K562 (cell line): ENCODE measurements around the gene CREB3L1. TPM values are rescaled to one million over a fixed set of nuclear protein-coding genes. Genes with fewer than 3 reads are reported as not detected.
A peak's percentile ranks its signal among the peaks of the same experiment; 100 is the strongest.

Experiments used
- ATAC-seq: fragments of 200-7000 bp; cut with Tn5 transposase; 3 replicates; pipeline ENCODE4 v1.9.1; 2020; ENCODE audit warnings: moderate library complexity
- BruUV-seq: library from RNA; stranded (reverse); fragments of 400-500 nt; replicated peaks from 2 replicates; lab custom pipeline; 2021; lab: Mats Ljungman, UMichigan
- CTCF ChIA-PET: fragments of 300-600 bp; formaldehyde crosslinking; extraction: SDS; loops from one replicate; lab custom pipeline; 2021; ENCODE audit warnings: low intra/inter-chr PET ratio; lab: Yijun Ruan, JAX
- POLR2A ChIA-PET: fragments of 300-600, 350-650 bp; sonication (Branson Sonifier 250); formaldehyde crosslinking; extraction: SDS; loops from one replicate; lab custom pipeline; 2021; ENCODE audit warnings: antibody characterized with exemption, inconsistent platforms; lab: Yijun Ruan, JAX
- DNase-seq, 4 experiments: peaks; one replicate each; pipeline versions ENCODE4 v3.0.0 to v3.0.0-alpha.2; 2011 to 2018; ENCODE audit warnings: low spot score in 3 of 4, mixed read lengths in 3 of 4; ENCODE audit errors: extremely low read depth in 1 of 4
- FAIRE-seq: peaks from 2 replicates; lab custom pipeline; 2011; peaks lifted over from hg19 to GRCh38; lab: Jason Lieb, UNC
- H2AFZ ChIP-seq: 2 replicates; pipeline ENCODE4 v1.6.0; 2011; ENCODE audit warnings: low read depth, low read length, control low read depth, inconsistent platforms
- H3K27ac ChIP-seq: fragments of 200-600 bp; 3 replicates; pipeline ENCODE4 v1.8.0; 2011; ENCODE audit warnings: low read depth, mild to moderate bottlenecking, control low read depth, inconsistent platforms, low read length, moderate library complexity, mixed read lengths; ENCODE audit errors: extremely low read depth
- H3K27me3 ChIP-seq, 2 experiments: fragments of 300-600 bp in 1 of 2; 2 replicates in 1 of 2; 3 replicates in 1 of 2; pipeline versions ENCODE4 v1.6.0 to v1.8.0; 2011; ENCODE audit warnings: inconsistent platforms in 2 of 2, low read length in 2 of 2, mild to moderate bottlenecking in 1 of 2, mixed read lengths in 1 of 2, moderate library complexity in 1 of 2; ENCODE audit not compliant: control insufficient read depth in 2 of 2, insufficient read depth in 2 of 2
- H3K36me3 ChIP-seq: fragments of 300-600 bp; 3 replicates; pipeline ENCODE4 v1.8.0; 2011; ENCODE audit warnings: mild to moderate bottlenecking, low read length, inconsistent platforms; ENCODE audit not compliant: control insufficient read depth, insufficient read depth
- H3K4me1 ChIP-seq, 2 experiments: fragments of 200-600 bp in 1 of 2; replicated peaks in 1 of 2; 2 replicates in 1 of 2; 3 replicates in 1 of 2; pipeline versions ENCODE4 v1.5.1 to v1.8.0; 2011; ENCODE audit warnings: inconsistent platforms in 2 of 2, low read length in 2 of 2, mild to moderate bottlenecking in 1 of 2, mixed read lengths in 1 of 2, moderate library complexity in 1 of 2; ENCODE audit not compliant: control insufficient read depth in 2 of 2, insufficient read depth in 2 of 2
- H3K4me2 ChIP-seq: 2 replicates; pipeline ENCODE4 v1.6.1; 2011; ENCODE audit warnings: low read length, control low read depth, inconsistent platforms, mixed read lengths; ENCODE audit not compliant: insufficient read depth
- H3K4me3 ChIP-seq: fragments of 200-600 bp; sonication (generic), shearing (Covaris generic); 2 replicates; pipeline ENCODE4 v1.5.1; 2016; ENCODE audit warnings: control low read depth, inconsistent platforms
- H3K79me2 ChIP-seq: fragments of 200-600 bp; 3 replicates; pipeline ENCODE4 v1.8.0; 2011; ENCODE audit warnings: low read length, inconsistent platforms; ENCODE audit not compliant: control insufficient read depth, insufficient read depth
- H3K9ac ChIP-seq, 2 experiments: 2 replicates each; pipeline versions ENCODE4 v1.6.0 to v1.6.1; 2011; ENCODE audit warnings: low read depth in 2 of 2, low read length in 2 of 2, control low read depth in 1 of 2, inconsistent platforms in 1 of 2, mild to moderate bottlenecking in 1 of 2, mixed read lengths in 1 of 2; ENCODE audit not compliant: insufficient read depth in 1 of 2
- H3K9me1 ChIP-seq: one replicate; pipeline ENCODE4 v1.6.0; 2011; ENCODE audit warnings: inconsistent platforms, mild to moderate bottlenecking, low read length, moderate library complexity; ENCODE audit not compliant: control insufficient read depth, insufficient read depth
- H3K9me3 ChIP-seq: replicated peaks from 2 replicates; pipeline ENCODE4 v1.5.1; 2011; ENCODE audit warnings: low read depth, low read length, inconsistent platforms; ENCODE audit not compliant: control insufficient read depth, insufficient read depth
- H4K20me1 ChIP-seq: replicated peaks from 2 replicates; pipeline ENCODE4 v1.6.1; 2011; ENCODE audit warnings: low read length, inconsistent platforms, mixed read lengths; ENCODE audit not compliant: control insufficient read depth, insufficient read depth
- AFF1 ChIP-seq, 2 experiments: fragments of 450-650 bp; IDR thresholded peaks; 2 replicates each; pipeline ENCODE4 v1.6.1; 2018; ENCODE audit warnings: mild to moderate bottlenecking in 2 of 2, low read depth in 1 of 2; ENCODE audit not compliant: partially characterized antibody in 2 of 2
- ATF2 ChIP-seq: sonication (generic); formaldehyde crosslinking; IDR thresholded peaks from 2 replicates; pipeline ENCODE4 v1.8.1; 2022; ENCODE audit warnings: missing genetic modification reagents
- CAMTA2 ChIP-seq: fragments of 250-450 bp; sonication (Bioruptor Pico); conservative IDR thresholded peaks from 2 replicates; pipeline ENCODE4 v1.5.1; 2022
- IRF9 ChIP-seq: fragments of 450-650 bp; IDR thresholded peaks from 2 replicates; pipeline ENCODE4 v1.6.1; 2016; ENCODE audit warnings: missing biosample characterization, missing genetic modification characterization
- NFRKB ChIP-seq: fragments of 450-650 bp; IDR thresholded peaks from 2 replicates; pipeline ENCODE4 v1.6.1; 2016; ENCODE audit warnings: low read depth
- PBX2 ChIP-seq, 2 experiments: IDR thresholded peaks in 1 of 2; conservative IDR thresholded peaks in 1 of 2; 2 replicates each; pipeline ENCODE4 v1.6.1; 2016; ENCODE audit warnings: low read depth in 2 of 2, mild to moderate bottlenecking in 1 of 2, missing compliant biosample characterization in 1 of 2, missing genetic modification characterization in 1 of 2, moderate library complexity in 1 of 2
- SMAD3 ChIP-seq: fragments of 450-650 bp; formaldehyde crosslinking; conservative IDR thresholded peaks from 2 replicates; pipeline ENCODE4 v1.4.0; 2020; ENCODE audit warnings: mild to moderate bottlenecking
- ZNF263 ChIP-seq: sonication (generic); formaldehyde crosslinking; IDR thresholded peaks from 2 replicates; pipeline ENCODE4 v1.8.0; 2022; ENCODE audit warnings: mild to moderate bottlenecking, missing genetic modification reagents, borderline replicate concordance
- ZNF316 ChIP-seq: fragments of 450-650 bp; IDR thresholded peaks from 2 replicates; pipeline ENCODE4 v1.6.1; 2016
- ZNF449 ChIP-seq: fragments of 250-450 bp; sonication (Bioruptor Pico); IDR thresholded peaks from 2 replicates; pipeline ENCODE4 v1.8.0; 2022; ENCODE audit warnings: moderate library complexity, mild to moderate bottlenecking, inconsistent platforms
- WGBS: fragments of 100-300 bp; shearing (Covaris generic); methylation state at CpG from one replicate; pipeline ENCODE4 v1.1.6; 2016; ENCODE audit warnings: low coverage, mixed read lengths; ENCODE audit not compliant: insufficient coverage; ENCODE audit errors: missing lambda C conversion rate; 5-methylcytosine and 5-hydroxymethylcytosine counted together
- in situ Hi-C: fragments of 300-500 bp; cut with MboI; formaldehyde crosslinking; loops from 4 replicates; pipeline ENCODE4 v1.15.0; 2018; ENCODE audit warnings: inconsistent platforms, mixed read lengths
- intact Hi-C: fragments of 100-400 bp; cut with micrococcal nuclease; formaldehyde crosslinking; loops from 2 replicates; pipeline ENCODE4 v1.14.2; 2022
- polyA plus RNA-seq, 8 experiments: library from polyadenylated mRNA; depleted of rRNA in 4 of 8; stranded (reverse) in 5 of 8; unstranded in 3 of 8; fragments of >200 nt; fragmentation: Nextera tagmentation in 2 of 8; fragmentation: Illumina TruSeq in 1 of 8; extraction: Ambion mirVana in 2 of 8; extraction: Trizol in 1 of 8; gene quantifications; 2 replicates each; pipeline versions ENCODE4 v1.2.1 to v1.2.3, GENCODE V29; 2011 to 2014; ENCODE audit warnings: inconsistent platforms in 1 of 8, missing spikeins in 1 of 8
- total RNA-seq, 7 experiments: library from RNA; depleted of rRNA in 6 of 7; stranded (reverse); fragments of >200 nt in 6 of 7; fragmentation: Illumina TruSeq in 2 of 7; extraction: Trizol in 2 of 7; gene quantifications; 2 replicates each; pipeline versions ENCODE4 v1.2.1 to v1.2.3, GENCODE V29; 2011 to 2021; ENCODE audit warnings: low replicate concordance in 1 of 7

CREB3L1 gene
- total and polyA plus RNA-seq, 9 of the 15 experiments (the other 6 are each of a cell fraction or from before 2014, with no cell fraction given): 1.2 to 27.6 (median 3.7) TPM

GRCh38 chr11:46350695-46351094, 73.2 kb downstream of the CREB3L1 start:
- in situ Hi-C loops: no loop called here
- WGBS: 90% methylated on average over 2 of the region's 3 CpGs
- BruUV-seq: no TSS peak
- Histone ChIP-seq H3K9me1 (no peaks in the 10 kb centered on the region), H3K4me1 (peaks cover 32 to 62% of the 10 kb centered on the region in 2 experiments), H3K79me2 (peaks cover 68% of the 10 kb centered on the region), H3K27me3 (no peaks in the 10 kb centered on the region), H2AFZ (no peak overlapping the region), H3K27ac (no peak overlapping the region), H3K36me3 (peaks cover 58% of the 10 kb centered on the region; the same call in 2 of the 3 replicates), H3K9ac (peak overlapping the region in 1 of 2 experiments; percentile 88; a peak in 1 of 4 replicates), H3K4me3 (no peak overlapping the region), H3K4me2 (no peak overlapping the region), H3K9me3 (no peaks in the 10 kb centered on the region), H4K20me1 (peaks cover 16% of the 10 kb centered on the region)
- intact Hi-C loops: no loop called here
- POLR2A ChIA-PET: interaction anchor here (0.7 to 1.9 kb wide), 3 partner anchors 10 to 20 kb away, joined by 3 to 10 read pairs (median 6); no protein-coding TSS in a partner anchor
- DNase-seq (no peak), ATAC-seq (no peak), FAIRE-seq (no peak)
- CTCF ChIA-PET: interaction anchor here (0.6 kb wide), 1 partner anchor 10 kb away, joined by 4 read pairs; no protein-coding TSS in a partner anchor
- TF ChIP-seq NFRKB (no peak), ZNF316 (no peak), PBX2 (CRISPR knock-in tag; IDR thresholded peaks at IDR 0.05; ENCODE audit: low read depth) (no peak), PBX2 (tag; conservative IDR thresholded peaks at IDR 0.05; ENCODE audit: low read depth) (no peak), SMAD3 (CRISPR knock-in tag) (no peak), IRF9 (tag) (no peak), ATF2 (CRISPR knock-in tag) (no peak), CAMTA2 (CRISPR knock-in tag) (no peak), ZNF449 (no peak), ZNF263 (CRISPR knock-in tag) (no peak), AFF1 (IDR thresholded peaks at IDR 0.05; ENCODE audit: low read depth in 1 of 2, partially characterized antibody in 2 of 2) (no peak)
